ENCODE data around the gene PLA2G6.

Gene PLA2G6

DNA sequence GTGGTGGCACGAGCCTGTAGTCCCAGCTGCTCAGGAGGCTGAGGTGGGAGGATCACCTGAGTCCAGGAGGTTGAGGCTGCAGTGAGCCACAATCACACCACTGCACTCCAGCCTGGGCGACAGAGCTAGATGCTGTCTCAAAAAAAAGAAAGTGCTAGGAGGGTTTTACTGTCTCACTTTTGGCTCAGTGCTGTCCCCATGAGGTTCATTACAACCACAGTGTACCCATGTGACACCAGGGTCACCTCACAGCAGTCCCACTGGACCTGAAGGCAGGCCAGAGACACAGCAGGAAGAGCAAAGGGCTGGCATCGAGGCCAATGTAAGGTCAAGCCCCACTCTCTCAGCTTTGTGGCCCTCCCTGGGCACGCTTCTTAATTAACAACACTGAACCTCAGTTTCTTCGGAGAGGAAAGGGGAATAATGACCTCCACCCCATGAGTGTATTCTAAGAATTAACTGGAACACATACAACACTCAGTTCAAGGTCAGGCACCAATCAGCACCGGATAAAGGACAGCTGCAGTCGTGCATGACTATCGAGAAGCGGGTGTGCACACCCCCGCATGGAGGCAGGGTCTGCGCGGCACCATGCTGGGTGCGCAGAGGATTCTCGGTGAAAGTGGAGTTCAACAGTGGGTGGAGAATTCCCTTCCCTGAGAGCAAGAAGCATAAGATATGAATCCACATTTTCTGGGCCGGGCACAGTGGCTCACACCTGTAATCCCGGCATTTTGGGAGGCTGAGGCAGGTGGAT, 40.2 kb downstream of the PLA2G6 start:
- H3K27ac ChIP-seq = no peak overlapping the region
- no peak overlapping the region for H3K4me2 ChIP-seq (ENCODE audit: low read length)
- no peaks in the 10 kb centered on the region for H3K4me1 ChIP-seq
- H3K36me3 ChIP-seq (ENCODE audit: control insufficient read depth, insufficient read depth, low read length) = no peaks in the 10 kb centered on the region
- TF ChIP-seq, protein P1, sequence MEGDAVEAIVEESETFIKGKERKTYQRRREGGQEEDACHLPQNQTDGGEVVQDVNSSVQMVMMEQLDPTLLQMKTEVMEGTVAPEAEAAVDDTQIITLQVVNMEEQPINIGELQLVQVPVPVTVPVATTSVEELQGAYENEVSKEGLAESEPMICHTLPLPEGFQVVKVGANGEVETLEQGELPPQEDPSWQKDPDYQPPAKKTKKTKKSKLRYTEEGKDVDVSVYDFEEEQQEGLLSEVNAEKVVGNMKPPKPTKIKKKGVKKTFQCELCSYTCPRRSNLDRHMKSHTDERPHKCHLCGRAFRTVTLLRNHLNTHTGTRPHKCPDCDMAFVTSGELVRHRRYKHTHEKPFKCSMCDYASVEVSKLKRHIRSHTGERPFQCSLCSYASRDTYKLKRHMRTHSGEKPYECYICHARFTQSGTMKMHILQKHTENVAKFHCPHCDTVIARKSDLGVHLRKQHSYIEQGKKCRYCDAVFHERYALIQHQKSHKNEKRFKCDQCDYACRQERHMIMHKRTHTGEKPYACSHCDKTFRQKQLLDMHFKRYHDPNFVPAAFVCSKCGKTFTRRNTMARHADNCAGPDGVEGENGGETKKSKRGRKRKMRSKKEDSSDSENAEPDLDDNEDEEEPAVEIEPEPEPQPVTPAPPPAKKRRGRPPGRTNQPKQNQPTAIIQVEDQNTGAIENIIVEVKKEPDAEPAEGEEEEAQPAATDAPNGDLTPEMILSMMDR (IDR thresholded peaks at IDR 0.05) = no peak
- H2AFZ ChIP-seq = no peak overlapping the region
- H3K27me3 ChIP-seq (ENCODE audit: control insufficient read depth, insufficient read depth, low read length) = no peaks in the 10 kb centered on the region
- H3K79me2 ChIP-seq = no peaks in the 10 kb centered on the region
- H3K9ac ChIP-seq = no peak overlapping the region
- no peaks in the 10 kb centered on the region for H3K9me3 ChIP-seq (ENCODE audit: control insufficient read depth, low read length)
- no peak overlapping the region for H3K4me3 ChIP-seq (ENCODE audit: low read depth, low read length)

DNA sequence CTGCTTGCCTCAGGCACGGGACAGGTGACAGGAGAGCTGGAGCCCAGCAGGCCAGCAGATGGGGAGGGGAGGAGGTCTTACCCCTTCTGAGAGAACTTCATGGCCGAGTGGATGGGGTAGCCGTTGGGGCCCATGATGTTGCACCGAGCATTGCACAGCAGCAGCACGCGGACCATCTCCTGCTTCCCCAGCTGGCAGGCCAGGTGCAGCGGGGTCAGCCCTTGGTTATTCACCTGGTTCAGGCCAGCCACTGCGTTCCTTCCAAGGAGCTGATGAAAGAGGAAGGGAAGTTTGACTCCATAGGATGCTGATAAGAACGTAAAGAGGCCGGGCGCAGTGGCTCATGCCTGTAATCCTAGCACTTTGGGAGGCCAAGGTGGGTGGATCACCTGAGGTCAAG, 41.7 kb downstream of the PLA2G6 start:
- Histone ChIP-seq H2AFZ (no peak overlapping the region), H3K9me3 (ENCODE audit: control insufficient read depth, low read length) (no peaks in the 10 kb centered on the region), H3K4me3 (ENCODE audit: low read depth, low read length) (no peak overlapping the region), H3K27ac (no peak overlapping the region), H3K79me2 (no peaks in the 10 kb centered on the region), H3K4me1 (no peaks in the 10 kb centered on the region), H3K27me3 (ENCODE audit: control insufficient read depth, insufficient read depth, low read length) (no peaks in the 10 kb centered on the region), H3K9ac (no peak overlapping the region), H3K36me3 (ENCODE audit: control insufficient read depth, insufficient read depth, low read length) (no peaks in the 10 kb centered on the region), H3K4me2 (ENCODE audit: low read length) (no peak overlapping the region)
- TF ChIP-seq, protein P1 (IDR thresholded peaks at IDR 0.05) = no peak

DNA sequence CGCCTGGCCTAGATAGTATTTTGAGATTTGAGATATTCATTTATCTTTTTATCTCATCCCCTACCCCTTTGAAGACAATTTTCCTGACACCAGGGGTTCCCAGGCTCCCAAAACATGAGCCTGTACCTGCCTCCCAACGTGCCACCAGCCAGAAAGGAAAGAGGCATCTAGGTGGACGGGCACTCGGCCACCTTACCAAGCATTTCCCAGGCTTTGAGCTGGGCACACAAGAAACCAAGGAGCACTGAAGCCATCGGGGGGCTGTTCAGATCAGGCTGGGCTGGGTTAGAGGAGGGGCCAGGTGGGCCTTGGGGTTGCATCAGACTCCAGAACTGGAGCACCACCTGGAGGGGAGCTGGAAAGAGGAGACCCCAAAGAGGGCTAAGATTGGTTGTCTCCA, 42.7 kb downstream of the PLA2G6 start:
- H3K36me3 ChIP-seq (ENCODE audit: control insufficient read depth, insufficient read depth, low read length) = no peaks in the 10 kb centered on the region
- H3K9me3 ChIP-seq (ENCODE audit: control insufficient read depth, low read length) = no peaks in the 10 kb centered on the region
- H3K4me1 ChIP-seq = no peaks in the 10 kb centered on the region
- no peak overlapping the region for H3K9ac ChIP-seq
- H3K79me2 ChIP-seq = no peaks in the 10 kb centered on the region
- no peak overlapping the region for H3K4me3 ChIP-seq (ENCODE audit: low read depth, low read length)
- no peak overlapping the region for H3K27ac ChIP-seq
- H3K4me2 ChIP-seq (ENCODE audit: low read length) = no peak overlapping the region
- no peaks in the 10 kb centered on the region for H3K27me3 ChIP-seq (ENCODE audit: control insufficient read depth, insufficient read depth, low read length)
- H2AFZ ChIP-seq = no peak overlapping the region
- TF ChIP-seq, protein P1 (IDR thresholded peaks at IDR 0.05) = no peak

DNA sequence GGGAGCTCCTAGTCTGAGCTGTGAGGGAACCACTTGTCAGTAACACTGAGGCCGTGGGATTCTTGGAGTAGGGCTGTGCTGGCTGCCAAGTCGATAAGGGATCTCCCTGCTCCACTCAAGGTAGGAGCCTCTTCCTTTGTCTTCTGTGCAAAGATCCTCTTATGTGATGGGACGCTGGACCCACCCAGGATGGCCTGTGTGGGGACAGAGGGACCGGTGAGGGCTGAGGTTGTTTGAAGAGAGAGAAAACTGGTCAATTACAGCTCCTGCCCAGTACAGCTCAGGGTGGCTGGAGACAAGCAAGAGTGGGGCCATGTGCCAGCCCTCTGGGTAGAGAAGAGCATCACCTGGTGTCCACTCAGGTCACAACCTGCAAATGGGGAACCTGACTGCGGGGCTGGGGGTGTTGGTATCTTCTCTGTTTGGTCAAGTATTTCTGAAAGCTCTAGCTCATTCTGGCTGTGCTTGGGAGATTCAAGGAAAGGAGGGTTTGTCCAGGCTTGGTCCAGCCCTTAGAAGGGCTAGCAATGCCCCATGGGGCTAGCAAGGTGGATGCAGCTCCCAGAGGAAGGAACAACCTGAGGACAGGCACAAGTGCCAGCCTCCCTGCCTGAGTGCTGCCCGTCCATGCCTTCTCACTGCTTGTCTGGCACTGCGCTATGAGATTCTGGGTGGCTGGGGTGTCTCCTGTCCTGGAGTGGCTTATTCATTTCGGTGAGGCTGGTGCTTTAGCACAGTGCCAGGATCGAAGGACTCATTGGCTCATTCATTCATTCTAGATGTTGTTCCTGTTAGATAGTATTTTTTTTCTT, 43.5 kb downstream of the PLA2G6 start:
- H3K9me3 ChIP-seq (ENCODE audit: control insufficient read depth, low read length) = no peaks in the 10 kb centered on the region
- no peaks in the 10 kb centered on the region for H3K4me1 ChIP-seq
- no peaks in the 10 kb centered on the region for H3K79me2 ChIP-seq
- no peak overlapping the region for H2AFZ ChIP-seq
- TF ChIP-seq, protein P1 (IDR thresholded peaks at IDR 0.05) = no peak
- no peak overlapping the region for H3K4me2 ChIP-seq (ENCODE audit: low read length)
- no peaks in the 10 kb centered on the region for H3K36me3 ChIP-seq (ENCODE audit: control insufficient read depth, insufficient read depth, low read length)
- H3K4me3 ChIP-seq (ENCODE audit: low read depth, low read length) = no peak overlapping the region
- H3K27ac ChIP-seq = no peak overlapping the region
- no peaks in the 10 kb centered on the region for H3K27me3 ChIP-seq (ENCODE audit: control insufficient read depth, insufficient read depth, low read length)
- H3K9ac ChIP-seq = no peak overlapping the region
